ENCODE measurements around the gene WDR41. TPM values are rescaled to one million over a fixed set of nuclear protein-coding genes. Genes with fewer than 3 reads are reported as not detected.
"Not testable (repeated sequence)": the region's sequence is repeated elsewhere in the genome, so short reads cannot be mapped to it uniquely, and the experiment has no call there.

Gene WDR41
- total RNA-seq, 4 donors from 2014 or later = 82.7 to 161 (median 126) TPM

GRCh38 chr5:77492653-77493000 lies 511 bp upstream of the WDR41 start:
- DNase-seq = no peak
- Histone ChIP-seq H3K27ac (peak overlapping the region; percentile 91 to 97), H3K4me1 (no peaks in the 10 kb centered on the region), H3K9me3 (no peaks in the 10 kb centered on the region), H3K36me3 (no peaks in the 10 kb centered on the region), H3K4me3 (peak overlapping the region in 1 of 2 donors; percentile 91), H3K27me3 (no peaks in the 10 kb centered on the region)
- TF ChIP-seq CTCF (IDR thresholded peaks at IDR 0.05) = no peak
- no peak for TF ChIP-seq POLR2A (IDR thresholded peaks at IDR 0.05)
- intact Hi-C loops (cut with DNase I; ENCODE audit: low total_unique reads) = no loop called here

- intact Hi-C loops (cut with DNase I; ENCODE audit: low total_unique reads); H3K4me1 ChIP-seq; H3K36me3 ChIP-seq; H3K9me3 ChIP-seq; DNase-seq; H3K27me3 ChIP-seq: not testable (repeated sequence)
- peak overlapping the region; percentile 91 to 97 for H3K27ac ChIP-seq
- peak overlapping the region; percentile 57 to 91 for H3K4me3 ChIP-seq
Measured at GRCh38 chr5:77490741-77491344, 1.3 kb downstream of the WDR41 start.

- H3K36me3 ChIP-seq = no peaks in the 10 kb centered on the region
- H3K9me3 ChIP-seq = no peaks in the 10 kb centered on the region
- no peak overlapping the region for H3K27ac ChIP-seq
- TF ChIP-seq POLR2A (IDR thresholded peaks at IDR 0.05) (no peak), CTCF (IDR thresholded peaks at IDR 0.05) (no peak)
- no peaks in the 10 kb centered on the region for H3K27me3 ChIP-seq
- no peak for DNase-seq
- H3K4me1 ChIP-seq = no peaks in the 10 kb centered on the region
- H3K4me3 ChIP-seq = no peak overlapping the region
- intact Hi-C loops (cut with DNase I; ENCODE audit: low total_unique reads) = no loop called here
Measured at GRCh38 chr5:77486344-77486962, 5.7 kb downstream of the WDR41 start.

GRCh38 chr5:77483682-77484081 lies 8.4 kb downstream of the WDR41 start:
- no peaks in the 10 kb centered on the region for H3K36me3 ChIP-seq
- TF ChIP-seq POLR2A (IDR thresholded peaks at IDR 0.05) = no peak
- no peak for TF ChIP-seq CTCF (IDR thresholded peaks at IDR 0.05)
- no peak for DNase-seq
- intact Hi-C loops (cut with DNase I; ENCODE audit: low total_unique reads) = no loop called here
- H3K4me3 ChIP-seq = no peak overlapping the region
- no peaks in the 10 kb centered on the region for H3K4me1 ChIP-seq
- H3K27me3 ChIP-seq = no peaks in the 10 kb centered on the region
- H3K27ac ChIP-seq = no peak overlapping the region
- no peaks in the 10 kb centered on the region for H3K9me3 ChIP-seq

GRCh38 chr5:77475041-77475440 lies 17.1 kb downstream of the WDR41 start:
- H3K27ac ChIP-seq; H3K4me1 ChIP-seq; H3K36me3 ChIP-seq; intact Hi-C loops (cut with DNase I; ENCODE audit: low total_unique reads); H3K27me3 ChIP-seq; H3K9me3 ChIP-seq; H3K4me3 ChIP-seq; DNase-seq: not testable (repeated sequence)

- H3K4me1 ChIP-seq; DNase-seq; H3K9me3 ChIP-seq; H3K36me3 ChIP-seq; H3K4me3 ChIP-seq; intact Hi-C loops (cut with DNase I; ENCODE audit: low total_unique reads); H3K27ac ChIP-seq; H3K27me3 ChIP-seq: not testable (repeated sequence)
Measured at GRCh38 chr5:77468875-77469274, 23.2 kb downstream of the WDR41 start.

- Histone ChIP-seq H3K4me1 (no peaks in the 10 kb centered on the region), H3K27me3 (no peaks in the 10 kb centered on the region), H3K4me3 (no peak overlapping the region), H3K36me3 (peaks cover 0 to 2% of the 10 kb centered on the region in 2 donors), H3K9me3 (no peaks in the 10 kb centered on the region), H3K27ac (no peak overlapping the region)
- DNase-seq = no peak
- intact Hi-C loops (cut with DNase I; ENCODE audit: low total_unique reads) = no loop called here
- TF ChIP-seq CTCF (IDR thresholded peaks at IDR 0.05) = no peak
Measured at GRCh38 chr5:77463905-77464304, 28.2 kb downstream of the WDR41 start.
